HG03432 (cell line): ENCODE data around the gene GLI1.

Source experiments
- ATAC-seq: cut with Tn5 transposase; IDR thresholded peaks from one replicate; pipeline ENCODE4 v1.9.1; 2021; ENCODE audit warnings: mild to moderate bottlenecking, moderate library complexity; ENCODE audit not compliant: unreplicated experiment

Gene GLI1

GRCh38 chr12:57460468-57460784, 841 bp downstream of the GLI1 start:
- no peak for ATAC-seq

GRCh38 chr12:57460841-57461275, 1.3 kb downstream of the GLI1 start:
- no peak for ATAC-seq

GRCh38 chr12:57461276-57461916, 1.8 kb downstream of the GLI1 start:
- ATAC-seq, result no peak

GRCh38 chr12:57461917-57462250, 2.3 kb downstream of the GLI1 start:
- no peak for ATAC-seq

- ATAC-seq, result peak; percentile 64
These were observed 2.8 kb downstream of the GLI1 start for GRCh38 chr12:57462251-57462911.

DNA sequence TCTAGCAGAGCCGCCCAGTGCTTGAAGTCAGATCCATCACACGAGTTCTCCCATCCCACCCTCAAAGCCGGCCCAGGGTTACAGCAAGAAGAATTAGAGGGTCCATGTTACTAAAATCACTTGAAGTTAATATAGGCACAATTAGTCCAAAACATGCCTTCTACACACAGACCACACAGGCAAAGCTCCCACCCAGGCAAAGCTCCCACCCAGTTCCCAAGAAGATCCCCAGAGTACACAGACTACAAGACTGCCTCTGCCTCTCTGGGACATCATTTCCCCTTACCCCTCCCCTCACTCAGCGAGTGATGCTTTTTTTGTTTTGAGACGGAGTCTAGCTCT, 3.3 kb downstream of the GLI1 start:
- no peak for ATAC-seq

- ATAC-seq, result no peak
These were observed 5.0 kb downstream of the GLI1 start for GRCh38 chr12:57464569-57464968.

- no peak for ATAC-seq
These were observed 5.6 kb downstream of the GLI1 start for GRCh38 chr12:57465030-57465746.

DNA sequence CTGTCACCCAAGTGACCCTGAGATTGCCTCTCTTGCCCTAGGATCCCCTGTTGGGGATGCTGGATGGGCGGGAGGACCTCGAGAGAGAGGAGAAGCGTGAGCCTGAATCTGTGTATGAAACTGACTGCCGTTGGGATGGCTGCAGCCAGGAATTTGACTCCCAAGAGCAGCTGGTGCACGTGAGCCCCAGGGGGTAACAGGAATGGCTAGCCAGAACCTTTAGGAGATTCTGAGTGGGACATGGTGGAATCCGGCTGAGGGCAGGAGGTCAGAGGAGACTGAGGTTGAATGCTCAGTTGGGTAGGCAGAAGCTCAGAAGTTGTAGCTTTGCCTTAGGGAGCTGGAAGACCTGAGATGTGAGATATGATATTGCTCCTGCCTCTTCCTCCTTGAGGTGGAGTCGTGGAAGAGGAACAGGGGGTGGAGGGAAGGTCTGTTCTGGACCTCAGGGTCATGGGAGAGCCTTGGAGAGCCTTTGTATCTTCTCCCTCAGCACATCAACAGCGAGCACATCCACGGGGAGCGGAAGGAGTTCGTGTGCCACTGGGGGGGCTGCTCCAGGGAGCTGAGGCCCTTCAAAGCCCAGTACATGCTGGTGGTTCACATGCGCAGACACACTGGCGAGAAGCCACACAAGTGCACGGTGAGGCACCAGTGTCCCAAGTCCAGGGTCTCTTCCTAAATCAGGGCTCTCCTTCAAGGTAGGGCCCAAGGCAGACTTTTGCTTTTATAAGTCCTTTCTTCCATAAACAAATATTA, 6.3 kb downstream of the GLI1 start:
- ATAC-seq, result no peak

DNA sequence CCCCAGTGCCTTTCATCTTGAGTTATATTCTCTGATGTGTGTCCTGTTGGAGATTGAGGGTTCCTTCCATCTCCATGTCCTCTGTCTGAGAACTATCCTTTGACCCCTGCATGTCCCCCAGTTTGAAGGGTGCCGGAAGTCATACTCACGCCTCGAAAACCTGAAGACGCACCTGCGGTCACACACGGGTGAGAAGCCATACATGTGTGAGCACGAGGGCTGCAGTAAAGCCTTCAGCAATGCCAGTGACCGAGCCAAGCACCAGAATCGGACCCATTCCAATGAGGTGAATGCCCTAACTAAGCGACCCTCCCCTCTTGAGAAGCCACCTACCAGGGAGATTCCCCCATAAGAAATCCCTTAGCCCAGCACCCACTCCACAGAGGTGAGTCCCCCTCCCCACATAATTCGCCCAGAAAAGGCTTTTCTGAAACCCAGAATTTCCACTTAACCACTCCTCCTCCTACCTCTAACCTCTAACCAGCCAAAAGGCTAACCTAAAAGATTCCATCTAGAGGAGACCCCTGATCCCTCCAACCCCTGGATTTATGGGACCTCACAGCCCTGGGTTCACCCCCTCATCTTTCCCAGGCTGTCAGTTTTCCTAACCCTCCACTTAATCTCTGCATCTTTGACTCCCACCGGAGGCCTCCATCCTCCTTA, 7.8 kb downstream of the GLI1 start:
- no peak for ATAC-seq

- no peak for ATAC-seq
These were observed 8.3 kb downstream of the GLI1 start for GRCh38 chr12:57467915-57468314.

DNA sequence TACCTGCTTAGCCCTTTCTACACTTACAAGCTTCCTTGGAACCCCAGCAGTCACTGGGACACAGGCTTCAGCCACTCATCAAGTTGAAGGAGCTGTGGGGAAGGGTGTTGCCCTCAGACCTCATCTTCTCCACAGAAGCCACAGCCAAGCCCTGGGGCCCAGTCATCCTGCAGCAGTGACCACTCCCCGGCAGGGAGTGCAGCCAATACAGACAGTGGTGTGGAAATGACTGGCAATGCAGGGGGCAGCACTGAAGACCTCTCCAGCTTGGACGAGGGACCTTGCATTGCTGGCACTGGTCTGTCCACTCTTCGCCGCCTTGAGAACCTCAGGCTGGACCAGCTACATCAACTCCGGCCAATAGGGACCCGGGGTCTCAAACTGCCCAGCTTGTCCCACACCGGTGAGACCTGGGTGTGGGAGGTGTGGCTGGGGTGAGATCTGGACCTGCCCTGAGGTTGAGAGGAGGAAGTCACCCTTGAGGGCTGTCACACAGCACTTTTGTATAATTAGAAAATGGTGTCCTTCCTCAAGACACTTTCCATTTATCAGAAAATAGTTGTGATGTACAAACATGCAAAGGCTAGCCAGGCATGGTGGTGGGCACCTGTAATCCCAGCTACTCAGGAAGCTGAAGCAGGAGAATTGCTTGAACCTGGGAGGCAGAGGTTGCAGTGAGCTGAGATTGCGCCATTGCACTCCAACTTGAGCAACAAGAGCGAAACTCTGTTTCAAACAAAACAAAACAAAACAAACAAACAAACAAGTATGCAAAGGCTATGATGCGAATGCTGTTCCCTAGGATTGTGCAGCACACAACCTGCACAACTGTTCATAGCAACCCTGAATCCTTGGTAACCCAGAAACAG, 9.9 kb downstream of the GLI1 start:
- no peak for ATAC-seq

GRCh38 chr12:57470286-57470969, 10.8 kb downstream of the GLI1 start:
- no peak for ATAC-seq

GRCh38 chr12:57470970-57471656, 11.5 kb downstream of the GLI1 start:
- ATAC-seq, result no peak

GRCh38 chr12:57471661-57472060, 12.1 kb downstream of the GLI1 start:
- ATAC-seq, result no peak

DNA sequence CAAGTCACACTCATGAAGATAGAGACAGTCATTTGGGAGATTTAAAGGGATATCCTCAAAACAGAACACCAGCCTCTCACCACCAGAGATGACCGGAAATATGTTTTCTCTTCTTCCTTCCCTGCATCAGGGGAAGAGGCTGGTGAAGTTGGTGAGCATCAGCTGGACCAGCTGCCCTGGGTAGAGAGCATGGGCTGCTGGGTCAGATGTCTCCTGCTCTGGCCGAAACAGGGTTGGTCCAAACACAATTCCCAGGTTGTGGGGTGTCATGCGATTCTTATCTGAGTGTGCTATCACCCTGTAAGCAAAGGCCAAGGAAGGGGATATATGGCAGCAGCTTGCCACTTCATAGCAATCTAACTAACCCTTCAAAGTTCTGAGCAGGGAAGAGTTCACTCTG, 12.8 kb downstream of the GLI1 start:
- no peak for ATAC-seq

GRCh38 chr12:57473392-57473791, 13.8 kb downstream of the GLI1 start:
- no peak for ATAC-seq

GRCh38 chr12:57473886-57474285, 14.3 kb downstream of the GLI1 start:
- ATAC-seq, result no peak

DNA sequence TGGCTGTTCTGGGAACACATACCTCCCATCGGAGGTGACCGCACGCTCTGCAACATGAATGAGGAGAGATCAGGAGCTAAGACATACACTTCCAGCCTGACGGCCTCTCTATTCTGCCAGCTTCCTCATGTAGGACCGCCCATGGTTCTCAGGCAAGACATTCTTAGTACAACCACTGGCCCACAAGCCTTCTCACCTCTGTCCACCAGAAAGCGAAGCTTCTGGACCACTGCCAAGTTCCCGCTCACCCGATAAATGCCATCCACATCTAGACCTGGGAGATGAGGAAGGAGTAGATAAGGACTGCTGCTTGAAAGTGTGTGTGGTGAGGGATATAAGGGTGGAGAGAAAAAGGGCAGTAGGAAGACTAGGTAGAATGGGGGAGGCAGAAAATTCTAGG, 14.8 kb downstream of the GLI1 start:
- no peak for ATAC-seq
